DOHH2 (cell line): Measurements from ENCODE around the gene TMC3.

ENCODE experiments used
- H3F3A ChIP-seq: fragments of 200-600 bp; sonication (generic), shearing (Covaris generic); 2 replicates; pipeline ENCODE4 v1.6.0; 2016; ENCODE audit warnings: antibody characterized with exemption, mild to moderate bottlenecking; ENCODE audit not compliant: control insufficient read depth, insufficient read depth
- H3K27ac ChIP-seq: fragments of 200-600 bp; sonication (generic); 2 replicates; pipeline ENCODE4 v1.5.1; 2014; ENCODE audit warnings: low read depth, mild to moderate bottlenecking, low read length, moderate library complexity
- H3K27me3 ChIP-seq: fragments of 200-600 bp; sonication (generic); 2 replicates; pipeline ENCODE4 v1.6.1; 2014; ENCODE audit warnings: mild to moderate bottlenecking, low read length, mixed read lengths; ENCODE audit not compliant: control insufficient read depth
- H3K36me3 ChIP-seq: fragments of 200-600 bp; sonication (generic); 2 replicates; pipeline ENCODE4 v1.6.1; 2014; ENCODE audit warnings: mild to moderate bottlenecking, low read length, moderate library complexity, mixed read lengths; ENCODE audit not compliant: control insufficient read depth
- H3K4me1 ChIP-seq: fragments of 200-600 bp; sonication (generic); 2 replicates; pipeline ENCODE4 v1.6.1; 2014; ENCODE audit warnings: mild to moderate bottlenecking, low read length, mixed read lengths; ENCODE audit not compliant: control insufficient read depth
- H3K4me2 ChIP-seq: fragments of 200-600 bp; sonication (generic); 2 replicates; pipeline ENCODE4 v1.6.0; 2014; ENCODE audit warnings: mild to moderate bottlenecking, low read length, moderate library complexity
- H3K4me3 ChIP-seq: fragments of 200-600 bp; sonication (generic); 2 replicates; pipeline ENCODE4 v1.5.1; 2014; ENCODE audit warnings: mild to moderate bottlenecking, low read length, mixed read lengths
- H3K79me2 ChIP-seq: fragments of 200-600 bp; sonication (generic); 2 replicates; pipeline ENCODE4 v1.6.1; 2014; ENCODE audit warnings: mild to moderate bottlenecking, low read length, mixed read lengths; ENCODE audit not compliant: control insufficient read depth
- H3K9me2 ChIP-seq: fragments of 200-600 bp; sonication (generic); replicated peaks from 2 replicates; pipeline ENCODE4 v1.6.1; 2014; ENCODE audit warnings: mild to moderate bottlenecking, low read length, mixed read lengths; ENCODE audit not compliant: control insufficient read depth
- H3K9me3 ChIP-seq: fragments of 200-600 bp; sonication (generic); 2 replicates; pipeline ENCODE4 v1.6.1; 2014; ENCODE audit warnings: antibody characterized with exemption, low read length, mixed read lengths; ENCODE audit not compliant: control insufficient read depth, insufficient read depth
- H4K20me1 ChIP-seq: fragments of 200-600 bp; sonication (generic); 2 replicates; pipeline ENCODE4 v1.6.0; 2014; ENCODE audit warnings: low read depth, mild to moderate bottlenecking, antibody characterized with exemption, low read length, moderate library complexity; ENCODE audit not compliant: control insufficient read depth, insufficient read depth
- CTCF ChIP-seq: fragments of 200-600 bp; sonication (generic); IDR thresholded peaks from one replicate; pipeline ENCODE4 v1.5.1; 2014; ENCODE audit warnings: antibody characterized with exemption, mild to moderate bottlenecking, low read depth, low read length; ENCODE audit not compliant: poor library complexity, severe bottlenecking
- EZH2phosphoT487 ChIP-seq: fragments of 200-600 bp; sonication (generic); IDR thresholded peaks from 2 replicates; pipeline ENCODE4 v1.6.1; 2017; ENCODE audit warnings: borderline replicate concordance, mild to moderate bottlenecking, antibody characterized with exemption, low read length, moderate library complexity, mixed read lengths

The TMC3 gene

GRCh38 chr15:81347910-81348309 is 26.1 kb downstream of the TMC3 start:
- peaks cover 15% of the 10 kb centered on the region for H3K27me3 ChIP-seq
- no peak for TF ChIP-seq EZH2phosphoT487
- no peak for TF ChIP-seq CTCF
- no peaks in the 10 kb centered on the region for H4K20me1 ChIP-seq
- no peak overlapping the region for H3K4me3 ChIP-seq
- no peak overlapping the region for H3K4me2 ChIP-seq
- no peaks in the 10 kb centered on the region for H3F3A ChIP-seq
- no peaks in the 10 kb centered on the region for H3K4me1 ChIP-seq
- H3K79me2 ChIP-seq: no peaks in the 10 kb centered on the region
- no peaks in the 10 kb centered on the region for H3K36me3 ChIP-seq
- H3K27ac ChIP-seq: no peak overlapping the region
- no peaks in the 10 kb centered on the region for H3K9me3 ChIP-seq
- no peaks in the 10 kb centered on the region for H3K9me2 ChIP-seq

DNA sequence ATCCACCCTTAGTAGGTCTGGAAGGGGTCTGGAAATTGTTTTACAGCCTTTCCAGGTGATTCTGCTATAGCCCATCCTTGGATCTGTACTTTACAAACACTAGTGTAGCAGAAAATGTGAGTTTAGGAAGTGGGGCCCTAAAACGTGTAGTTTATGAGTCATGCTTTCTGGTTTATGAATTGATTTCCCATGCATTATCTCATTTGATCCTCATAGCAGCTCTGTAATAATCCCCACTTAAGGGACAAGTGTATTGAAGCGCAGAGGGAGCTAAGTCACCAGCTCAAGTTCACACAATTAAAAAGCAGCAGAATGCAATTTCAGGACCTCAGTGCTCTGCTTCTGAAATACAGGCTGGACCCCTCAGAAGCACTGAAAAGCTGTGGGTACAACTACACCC is 27.4 kb downstream of the TMC3 start:
- no peak overlapping the region for H3K4me3 ChIP-seq
- no peak overlapping the region for H3K27ac ChIP-seq
- no peak overlapping the region for H3K4me2 ChIP-seq
- no peaks in the 10 kb centered on the region for H3F3A ChIP-seq
- H4K20me1 ChIP-seq: no peaks in the 10 kb centered on the region
- H3K27me3 ChIP-seq: peaks cover 15% of the 10 kb centered on the region
- no peaks in the 10 kb centered on the region for H3K9me3 ChIP-seq
- H3K9me2 ChIP-seq: no peaks in the 10 kb centered on the region
- no peaks in the 10 kb centered on the region for H3K4me1 ChIP-seq
- TF ChIP-seq EZH2phosphoT487 (no peak), CTCF (no peak)
- no peaks in the 10 kb centered on the region for H3K36me3 ChIP-seq
- no peaks in the 10 kb centered on the region for H3K79me2 ChIP-seq

DNA sequence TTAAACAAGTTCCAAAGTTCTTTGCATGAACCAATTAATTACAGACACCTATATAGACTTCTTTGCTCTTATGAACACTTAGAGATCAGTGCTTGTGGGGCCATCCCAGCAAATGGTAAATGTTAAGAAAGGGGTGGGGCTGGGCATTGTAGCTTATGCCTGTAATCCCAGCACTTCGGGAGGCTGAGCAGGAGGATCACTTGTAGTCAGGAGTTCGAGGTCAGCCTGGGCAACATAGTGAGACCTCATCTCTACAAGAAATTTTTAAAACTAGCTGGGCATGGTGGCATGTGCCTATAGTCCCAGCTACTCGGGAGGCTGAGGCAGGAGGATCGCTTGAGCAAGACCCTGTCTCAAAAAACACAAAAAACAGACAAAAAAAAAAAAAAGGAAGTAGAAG is 30.6 kb downstream of the TMC3 start:
- no peaks in the 10 kb centered on the region for H3F3A ChIP-seq
- no peaks in the 10 kb centered on the region for H3K9me3 ChIP-seq
- H4K20me1 ChIP-seq: no peaks in the 10 kb centered on the region
- H3K4me3 ChIP-seq: no peak overlapping the region
- no peaks in the 10 kb centered on the region for H3K9me2 ChIP-seq
- no peaks in the 10 kb centered on the region for H3K36me3 ChIP-seq
- H3K27me3 ChIP-seq: peaks cover 20% of the 10 kb centered on the region
- no peak overlapping the region for H3K4me2 ChIP-seq
- H3K79me2 ChIP-seq: no peaks in the 10 kb centered on the region
- H3K27ac ChIP-seq: no peak overlapping the region
- H3K4me1 ChIP-seq: no peaks in the 10 kb centered on the region
- TF ChIP-seq CTCF (no peak), EZH2phosphoT487 (no peak)

DNA sequence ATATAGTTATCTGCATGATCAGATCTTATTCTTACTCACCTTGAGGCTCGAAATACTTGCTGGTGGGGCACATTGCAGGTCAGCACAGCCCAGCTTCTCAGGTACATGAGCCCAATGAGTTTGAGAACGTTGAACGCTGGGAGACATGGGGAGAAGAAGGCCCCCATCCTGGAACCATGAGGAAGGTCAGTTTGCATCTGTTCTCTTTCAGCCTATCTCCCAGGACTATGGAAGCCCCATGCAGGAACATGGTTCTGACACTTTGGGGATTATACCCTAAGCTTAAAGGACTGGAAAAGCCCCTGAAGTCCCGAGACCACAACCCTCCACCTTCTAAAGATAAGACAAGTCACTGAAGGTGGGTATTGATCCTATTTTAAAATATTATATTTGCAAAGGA is 32.7 kb downstream of the TMC3 start:
- H3K36me3 ChIP-seq: no peaks in the 10 kb centered on the region
- no peaks in the 10 kb centered on the region for H3K9me2 ChIP-seq
- no peak overlapping the region for H3K4me2 ChIP-seq
- TF ChIP-seq EZH2phosphoT487 (no peak), CTCF (no peak)
- no peaks in the 10 kb centered on the region for H3F3A ChIP-seq
- H3K4me1 ChIP-seq: peaks cover 5% of the 10 kb centered on the region; the same call in 1 of the 2 replicates
- H4K20me1 ChIP-seq: no peaks in the 10 kb centered on the region
- H3K27me3 ChIP-seq: peaks cover 15% of the 10 kb centered on the region
- no peaks in the 10 kb centered on the region for H3K79me2 ChIP-seq
- H3K4me3 ChIP-seq: no peak overlapping the region
- no peaks in the 10 kb centered on the region for H3K9me3 ChIP-seq
- H3K27ac ChIP-seq: no peak overlapping the region
